ENCODE measurements around the gene CDH11.

Gene CDH11

DNA sequence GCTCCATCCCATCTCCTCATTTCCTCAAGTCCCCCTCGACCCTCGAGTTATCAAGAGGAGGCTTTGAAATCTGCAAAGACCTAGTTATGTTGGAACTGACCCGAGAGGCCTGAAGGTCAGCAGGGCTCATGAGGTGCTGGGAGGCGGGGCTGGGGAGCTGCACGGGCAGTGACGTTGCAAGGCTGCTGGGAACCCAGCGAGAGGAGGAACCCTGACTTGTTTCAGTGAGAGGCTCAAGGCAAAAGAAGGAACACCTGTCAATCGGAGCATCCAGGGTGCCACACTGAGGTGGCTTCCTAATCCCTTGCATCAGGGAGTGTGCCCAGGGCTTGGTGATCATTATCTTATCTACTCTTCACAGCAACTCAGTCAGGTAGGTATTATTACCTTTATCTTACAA lies 86.9 kb downstream of the CDH11 start:
- Histone ChIP-seq H3K27ac (ENCODE audit: low read depth, low read length) (no peak overlapping the region), H3K4me3 (ENCODE audit: low read depth, low read length) (no peak overlapping the region), H3K9me3 (ENCODE audit: control insufficient read depth, insufficient read depth, low read depth, low read length) (no peaks in the 10 kb centered on the region), H3K27me3 (ENCODE audit: control insufficient read depth, insufficient read depth, low read length) (no peaks in the 10 kb centered on the region), H3K9ac (ENCODE audit: low read length) (no peak overlapping the region), H3K36me3 (ENCODE audit: control insufficient read depth, insufficient read depth, low read length) (no peaks in the 10 kb centered on the region), H3K4me1 (ENCODE audit: control insufficient read depth, insufficient read depth, low read length) (peaks cover 18% of the 10 kb centered on the region)

DNA sequence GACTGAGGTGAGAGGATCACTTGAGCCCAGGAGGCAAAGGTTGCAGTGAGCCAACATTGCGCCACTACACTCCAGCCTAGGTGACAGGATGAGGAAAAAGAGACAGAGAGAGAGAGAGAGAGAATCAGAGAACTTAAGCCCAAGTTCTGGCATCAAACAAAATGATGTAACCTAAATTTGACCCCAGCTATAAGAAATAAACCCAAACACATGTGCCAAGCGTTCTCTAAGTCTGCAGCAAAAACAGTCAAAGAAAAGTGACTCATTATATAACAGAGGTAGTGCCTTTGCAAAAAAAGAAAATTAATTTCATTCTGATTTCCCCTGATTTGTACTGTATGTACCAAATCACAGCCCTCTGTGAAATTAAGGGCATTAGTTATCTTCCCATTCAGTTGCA lies 89.5 kb downstream of the CDH11 start:
- no peaks in the 10 kb centered on the region for H3K27me3 ChIP-seq (ENCODE audit: control insufficient read depth, insufficient read depth, low read length)
- H3K4me3 ChIP-seq (ENCODE audit: low read depth, low read length): no peak overlapping the region
- peaks cover 9% of the 10 kb centered on the region for H3K4me1 ChIP-seq (ENCODE audit: control insufficient read depth, insufficient read depth, low read length)
- H3K27ac ChIP-seq (ENCODE audit: low read depth, low read length): no peak overlapping the region
- no peaks in the 10 kb centered on the region for H3K9me3 ChIP-seq (ENCODE audit: control insufficient read depth, insufficient read depth, low read depth, low read length)
- H3K9ac ChIP-seq (ENCODE audit: low read length): no peak overlapping the region
- no peaks in the 10 kb centered on the region; the same call in 1 of the 2 replicates for H3K36me3 ChIP-seq (ENCODE audit: control insufficient read depth, insufficient read depth, low read length)

DNA sequence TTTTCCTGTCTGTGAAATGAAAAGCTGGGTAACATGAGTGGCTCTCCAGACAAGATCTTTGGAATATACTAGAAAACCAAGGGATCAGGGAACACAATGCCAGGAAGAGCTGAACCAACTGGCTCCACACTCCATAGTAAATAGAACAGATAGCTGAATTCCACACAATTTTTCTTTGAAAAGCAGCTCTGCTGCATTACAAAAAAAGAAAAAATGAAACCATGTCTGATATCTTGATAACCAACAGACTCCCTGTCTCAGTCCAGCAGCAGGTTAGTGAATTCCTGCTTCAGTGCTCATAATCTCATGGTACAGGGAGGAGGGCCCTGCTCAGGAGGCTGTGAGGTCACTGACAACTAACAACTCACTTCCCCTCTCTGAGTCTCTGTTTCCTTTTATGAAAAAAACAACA lies 97.1 kb downstream of the CDH11 start:
- Histone ChIP-seq H3K4me1 (ENCODE audit: control insufficient read depth, insufficient read depth, low read length) (no peaks in the 10 kb centered on the region), H3K27me3 (ENCODE audit: control insufficient read depth, insufficient read depth, low read length) (no peaks in the 10 kb centered on the region), H3K9ac (ENCODE audit: low read length) (no peak overlapping the region), H3K36me3 (ENCODE audit: control insufficient read depth, insufficient read depth, low read length) (no peaks in the 10 kb centered on the region; the same call in 1 of the 2 replicates), H3K27ac (ENCODE audit: low read depth, low read length) (no peak overlapping the region), H3K9me3 (ENCODE audit: control insufficient read depth, insufficient read depth, low read depth, low read length) (no peaks in the 10 kb centered on the region), H3K4me3 (ENCODE audit: low read depth, low read length) (no peak overlapping the region)

DNA sequence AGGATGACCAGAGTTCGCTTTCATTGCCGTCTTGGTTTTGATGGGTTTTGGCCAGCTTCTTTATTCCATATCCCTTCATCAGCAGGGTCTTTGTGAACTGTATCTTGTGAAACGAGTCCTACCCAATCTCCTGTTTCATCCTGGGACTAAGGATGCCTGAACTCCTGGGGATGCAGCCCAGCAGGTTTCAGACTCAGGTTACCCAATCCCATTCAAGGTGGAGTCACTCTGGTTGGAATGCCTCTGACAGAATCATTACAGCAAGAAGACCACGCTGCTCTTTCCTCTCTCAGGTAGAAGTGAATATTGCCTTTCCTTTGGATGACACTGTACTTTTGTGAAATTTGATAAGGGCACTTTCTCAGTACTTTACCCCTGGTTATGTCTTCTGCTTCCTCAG lies 98.1 kb downstream of the CDH11 start:
- Histone ChIP-seq H3K9me3 (ENCODE audit: control insufficient read depth, insufficient read depth, low read depth, low read length) (no peaks in the 10 kb centered on the region), H3K27ac (ENCODE audit: low read depth, low read length) (no peak overlapping the region), H3K36me3 (ENCODE audit: control insufficient read depth, insufficient read depth, low read length) (peaks cover 2% of the 10 kb centered on the region; the same call in 1 of the 2 replicates), H3K4me1 (ENCODE audit: control insufficient read depth, insufficient read depth, low read length) (no peaks in the 10 kb centered on the region), H3K4me3 (ENCODE audit: low read depth, low read length) (no peak overlapping the region), H3K27me3 (ENCODE audit: control insufficient read depth, insufficient read depth, low read length) (no peaks in the 10 kb centered on the region), H3K9ac (ENCODE audit: low read length) (no peak overlapping the region)

DNA sequence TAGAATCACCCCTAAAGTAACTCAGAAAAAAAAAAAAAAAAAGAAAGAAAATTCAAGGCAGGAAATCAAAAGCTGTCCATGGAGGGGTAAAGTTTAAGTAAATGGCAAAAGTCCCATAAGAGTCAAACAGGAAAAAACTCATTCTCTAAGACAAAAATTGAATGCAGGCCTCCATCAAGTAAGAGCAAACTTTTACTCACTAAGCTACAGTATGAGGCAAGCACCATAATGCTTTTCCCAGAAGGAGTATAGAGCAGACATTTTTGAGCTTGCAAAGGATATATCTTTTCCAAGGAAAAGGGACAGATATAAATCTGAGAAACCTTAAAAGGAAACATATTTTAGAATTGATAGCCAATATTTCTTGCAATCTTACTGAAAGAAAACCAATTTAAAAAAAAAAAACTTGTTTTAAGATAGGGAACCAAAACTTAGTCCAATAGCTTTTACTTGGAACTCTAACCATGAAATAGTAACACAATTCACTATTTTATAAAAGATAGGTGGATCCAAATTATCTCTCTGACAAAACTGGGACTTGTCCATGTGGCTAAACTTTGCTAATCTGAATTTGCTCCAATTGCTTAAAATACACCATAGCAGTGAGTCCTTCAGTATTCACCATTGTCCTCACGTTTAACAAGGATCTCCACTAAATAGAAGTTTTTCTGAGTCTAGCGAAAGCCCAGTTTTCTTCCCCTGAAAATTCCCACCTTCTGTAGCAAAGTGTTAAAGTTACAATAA lies 99.8 kb downstream of the CDH11 start:
- Histone ChIP-seq H3K9me3 (ENCODE audit: control insufficient read depth, insufficient read depth, low read depth, low read length) (peaks cover 9% of the 10 kb centered on the region; the same call in 1 of the 2 replicates), H3K9ac (ENCODE audit: low read length) (no peak overlapping the region), H3K27me3 (ENCODE audit: control insufficient read depth, insufficient read depth, low read length) (no peaks in the 10 kb centered on the region), H3K27ac (ENCODE audit: low read depth, low read length) (no peak overlapping the region), H3K36me3 (ENCODE audit: control insufficient read depth, insufficient read depth, low read length) (peaks cover 14% of the 10 kb centered on the region; the same call in 1 of the 2 replicates), H3K4me1 (ENCODE audit: control insufficient read depth, insufficient read depth, low read length) (no peaks in the 10 kb centered on the region), H3K4me3 (ENCODE audit: low read depth, low read length) (no peak overlapping the region)

DNA sequence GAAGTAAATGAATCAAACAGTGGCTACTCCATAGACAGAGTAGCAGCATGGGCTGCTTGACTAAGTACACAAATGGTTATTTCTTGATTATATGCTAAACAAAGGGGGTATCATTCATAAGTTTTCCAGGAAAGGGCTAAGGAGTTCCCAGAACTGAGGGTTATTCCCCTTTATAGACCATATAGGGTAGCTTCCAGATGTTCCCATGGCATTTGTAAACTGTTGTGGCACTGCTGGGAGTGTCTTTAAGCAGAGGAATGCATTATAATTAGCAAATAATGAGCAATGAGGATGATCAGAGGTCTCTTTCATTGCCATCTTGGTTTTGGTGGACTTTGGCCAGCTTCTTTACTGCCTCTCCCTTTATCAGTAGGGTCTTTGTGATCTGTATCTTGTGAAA lies 105.1 kb downstream of the CDH11 start:
- no peak overlapping the region for H3K27ac ChIP-seq (ENCODE audit: low read depth, low read length)
- H3K36me3 ChIP-seq (ENCODE audit: control insufficient read depth, insufficient read depth, low read length): peaks cover 14% of the 10 kb centered on the region; the same call in 1 of the 2 replicates
- H3K9me3 ChIP-seq (ENCODE audit: control insufficient read depth, insufficient read depth, low read depth, low read length): peaks cover 9% of the 10 kb centered on the region; the same call in 1 of the 2 replicates
- no peak overlapping the region for H3K4me3 ChIP-seq (ENCODE audit: low read depth, low read length)
- no peaks in the 10 kb centered on the region for H3K27me3 ChIP-seq (ENCODE audit: control insufficient read depth, insufficient read depth, low read length)
- H3K9ac ChIP-seq (ENCODE audit: low read length): no peak overlapping the region
- no peaks in the 10 kb centered on the region for H3K4me1 ChIP-seq (ENCODE audit: control insufficient read depth, insufficient read depth, low read length)

DNA sequence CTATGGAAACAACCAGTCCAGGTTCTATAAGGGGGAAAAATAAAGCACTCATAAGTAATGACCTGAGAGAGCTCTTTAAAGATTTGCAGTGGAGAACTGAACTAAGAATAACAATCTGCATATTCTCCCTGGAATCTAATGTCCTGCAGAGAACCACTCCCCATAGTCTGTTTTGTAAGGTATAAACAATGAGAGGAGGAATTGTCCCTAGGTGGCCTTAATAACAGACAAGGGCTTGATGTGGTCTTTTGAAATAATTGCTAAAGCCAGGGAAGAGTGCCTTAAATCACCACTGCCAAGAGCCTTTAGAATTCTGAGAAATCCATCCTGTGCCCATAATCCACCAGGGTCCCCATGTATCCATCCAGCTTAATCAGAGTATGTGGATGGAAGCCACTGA lies 106.3 kb downstream of the CDH11 start:
- H3K36me3 ChIP-seq (ENCODE audit: control insufficient read depth, insufficient read depth, low read length): peaks cover 14% of the 10 kb centered on the region; the same call in 1 of the 2 replicates
- no peak overlapping the region for H3K27ac ChIP-seq (ENCODE audit: low read depth, low read length)
- no peaks in the 10 kb centered on the region for H3K4me1 ChIP-seq (ENCODE audit: control insufficient read depth, insufficient read depth, low read length)
- H3K27me3 ChIP-seq (ENCODE audit: control insufficient read depth, insufficient read depth, low read length): no peaks in the 10 kb centered on the region
- H3K4me3 ChIP-seq (ENCODE audit: low read depth, low read length): no peak overlapping the region
- peaks cover 9% of the 10 kb centered on the region; the same call in 1 of the 2 replicates for H3K9me3 ChIP-seq (ENCODE audit: control insufficient read depth, insufficient read depth, low read depth, low read length)
- no peak overlapping the region for H3K9ac ChIP-seq (ENCODE audit: low read length)

DNA sequence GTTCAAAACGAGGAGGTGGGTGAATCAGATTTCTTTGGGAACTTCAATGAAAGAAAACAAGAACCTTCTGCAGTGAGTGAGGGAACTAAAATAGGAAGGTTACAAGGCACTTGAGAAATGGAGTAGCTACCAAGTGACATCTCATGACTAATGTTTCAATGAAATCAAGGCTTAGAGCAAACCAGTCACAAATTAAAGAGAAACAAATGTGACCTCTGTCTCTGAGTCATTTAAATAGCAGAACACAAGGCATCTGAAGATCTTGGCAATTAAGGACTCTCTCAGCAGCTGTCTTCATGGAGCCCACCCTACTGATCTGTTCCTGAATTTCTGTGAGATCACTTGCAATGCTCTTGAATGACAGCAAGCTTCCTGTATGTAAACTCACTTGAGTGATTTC lies 109.5 kb downstream of the CDH11 start:
- H3K4me3 ChIP-seq (ENCODE audit: low read depth, low read length): no peak overlapping the region
- no peak overlapping the region for H3K9ac ChIP-seq (ENCODE audit: low read length)
- no peak overlapping the region for H3K27ac ChIP-seq (ENCODE audit: low read depth, low read length)
- H3K27me3 ChIP-seq (ENCODE audit: control insufficient read depth, insufficient read depth, low read length): no peaks in the 10 kb centered on the region
- no peaks in the 10 kb centered on the region for H3K4me1 ChIP-seq (ENCODE audit: control insufficient read depth, insufficient read depth, low read length)
- 0 out of 2 replicates have a peak, but pooled peaks cover 3% of the 10 kb centered on the region for H3K9me3 ChIP-seq (ENCODE audit: control insufficient read depth, insufficient read depth, low read depth, low read length)
- peaks cover 3% of the 10 kb centered on the region; the same call in 1 of the 2 replicates for H3K36me3 ChIP-seq (ENCODE audit: control insufficient read depth, insufficient read depth, low read length)

DNA sequence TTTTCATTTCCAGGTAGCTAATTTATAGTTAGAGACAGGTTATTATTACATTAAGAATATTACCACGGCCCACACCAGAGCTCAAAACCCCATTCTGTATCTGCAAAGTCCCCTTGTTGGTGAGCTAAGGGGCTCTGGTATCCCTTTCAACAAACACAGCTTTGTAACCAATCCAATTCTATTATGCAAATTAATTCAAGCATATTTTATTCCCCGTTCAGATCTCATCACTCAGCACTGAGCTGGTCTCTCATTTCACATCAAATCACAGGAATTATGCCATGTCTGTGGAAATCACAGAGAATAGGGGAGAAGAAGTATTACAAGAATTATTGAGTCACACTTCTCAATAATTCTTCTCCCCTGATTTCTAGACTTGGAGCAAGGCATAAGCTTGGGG lies 111.7 kb downstream of the CDH11 start:
- peaks cover 3% of the 10 kb centered on the region; the same call in 1 of the 2 replicates for H3K36me3 ChIP-seq (ENCODE audit: control insufficient read depth, insufficient read depth, low read length)
- no peak overlapping the region for H3K4me3 ChIP-seq (ENCODE audit: low read depth, low read length)
- no peaks in the 10 kb centered on the region for H3K4me1 ChIP-seq (ENCODE audit: control insufficient read depth, insufficient read depth, low read length)
- no peak overlapping the region for H3K27ac ChIP-seq (ENCODE audit: low read depth, low read length)
- H3K9me3 ChIP-seq (ENCODE audit: control insufficient read depth, insufficient read depth, low read depth, low read length): no peaks in the 10 kb centered on the region
- no peak overlapping the region for H3K9ac ChIP-seq (ENCODE audit: low read length)
- no peaks in the 10 kb centered on the region for H3K27me3 ChIP-seq (ENCODE audit: control insufficient read depth, insufficient read depth, low read length)

DNA sequence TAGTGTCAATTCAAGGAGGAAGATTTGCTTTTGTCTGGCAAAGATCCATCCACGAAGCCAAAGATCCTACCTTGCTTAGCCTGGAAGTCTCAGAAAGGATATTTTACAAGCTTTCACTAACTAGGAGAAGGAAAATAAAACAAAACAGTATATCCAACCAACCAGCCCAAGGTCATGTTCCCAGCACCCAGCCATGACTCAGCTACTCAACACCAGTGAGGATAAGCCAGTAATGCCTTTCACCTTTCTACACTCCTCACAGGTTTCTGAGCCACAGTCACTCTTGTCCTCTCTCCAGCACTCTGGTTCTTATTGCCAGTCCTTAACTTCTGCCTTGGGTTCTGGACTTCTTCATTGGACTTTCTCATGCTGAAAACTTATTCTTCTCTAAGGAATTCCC lies 116.2 kb downstream of the CDH11 start:
- Histone ChIP-seq H3K4me1 (ENCODE audit: control insufficient read depth, insufficient read depth, low read length) (no peaks in the 10 kb centered on the region; the same call in 1 of the 2 replicates), H3K27ac (ENCODE audit: low read depth, low read length) (no peak overlapping the region), H3K36me3 (ENCODE audit: control insufficient read depth, insufficient read depth, low read length) (peaks cover 11% of the 10 kb centered on the region; the same call in 1 of the 2 replicates), H3K4me3 (ENCODE audit: low read depth, low read length) (no peak overlapping the region), H3K9me3 (ENCODE audit: control insufficient read depth, insufficient read depth, low read depth, low read length) (no peaks in the 10 kb centered on the region), H3K9ac (ENCODE audit: low read length) (no peak overlapping the region), H3K27me3 (ENCODE audit: control insufficient read depth, insufficient read depth, low read length) (no peaks in the 10 kb centered on the region)

DNA sequence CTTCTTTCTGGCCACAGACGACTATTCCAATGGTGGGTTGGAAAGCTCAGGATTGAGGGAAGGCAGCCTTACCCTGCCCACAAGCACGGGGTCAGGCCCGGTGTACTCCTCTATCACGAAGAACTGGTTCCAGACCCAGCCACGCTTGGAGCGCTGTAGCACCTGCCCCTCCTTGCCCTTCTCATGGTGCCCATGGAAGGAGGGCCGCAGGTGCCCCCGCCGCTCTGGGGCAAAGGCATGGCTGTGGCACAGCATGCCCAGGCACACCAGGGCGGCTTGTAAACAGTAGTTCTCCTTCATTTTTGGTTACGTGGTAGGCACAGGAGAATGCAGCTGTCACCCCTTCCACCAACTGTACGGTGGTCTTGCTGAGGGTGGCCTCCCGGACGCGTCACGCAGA lies 117.3 kb downstream of the CDH11 start:
- Histone ChIP-seq H3K27ac (ENCODE audit: low read depth, low read length) (no peak overlapping the region), H3K9me3 (ENCODE audit: control insufficient read depth, insufficient read depth, low read depth, low read length) (no peaks in the 10 kb centered on the region), H3K4me3 (ENCODE audit: low read depth, low read length) (no peak overlapping the region), H3K4me1 (ENCODE audit: control insufficient read depth, insufficient read depth, low read length) (no peaks in the 10 kb centered on the region; the same call in 1 of the 2 replicates), H3K36me3 (ENCODE audit: control insufficient read depth, insufficient read depth, low read length) (peaks cover 11% of the 10 kb centered on the region; the same call in 1 of the 2 replicates), H3K27me3 (ENCODE audit: control insufficient read depth, insufficient read depth, low read length) (no peaks in the 10 kb centered on the region), H3K9ac (ENCODE audit: low read length) (no peak overlapping the region)

All from HUES6 (cell line).